Right lobe of liver (tissue), 4 donors: ENCODE results near the gene NFIA.

Source experiments
- POLR2A ChIP-seq: fragments of 450-650 bp; IDR thresholded peaks from one replicate; pipeline ENCODE4 v1.6.1; 2017; ENCODE audit warnings: antibody characterized with exemption, mild to moderate bottlenecking
- TF ChIP-seq, protein P1 (sequence below), 4 donors: fragments of 200-600 bp in 3 of 4; fragments of 450-650 bp in 1 of 4; IDR thresholded peaks; one replicate each; pipeline versions ENCODE4 v1.5.1 to v1.8.0; 2016 to 2022; ENCODE audit warnings: antibody characterized with exemption in 4 of 4, mild to moderate bottlenecking in 2 of 4
- donor health status: DM: no; HTN: no; CAD: no.
- donor health status: DM: no; HTN: no; CAD: no.
- donor health status: DM: no; HTN: yes; CAD: no.

DNA sequence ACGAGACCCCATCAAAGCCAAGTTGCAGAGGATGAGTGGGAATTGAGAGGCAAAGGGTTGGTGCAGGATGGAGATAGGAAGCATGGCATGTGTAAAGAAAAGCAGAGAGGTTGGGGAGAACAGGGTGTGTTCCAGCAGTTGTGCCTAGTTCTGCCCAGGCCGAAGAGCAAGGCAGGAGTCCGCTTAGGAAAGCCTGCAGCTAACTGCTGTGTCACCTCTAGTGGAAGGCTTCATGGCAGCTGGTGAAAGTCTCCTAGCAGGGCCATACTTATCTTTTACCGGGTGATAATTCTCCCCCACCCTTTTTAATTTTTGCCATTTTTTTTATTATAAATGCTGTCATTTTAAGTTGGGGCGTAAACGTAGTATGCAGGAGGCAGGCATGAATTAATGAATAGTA is 93.6 kb downstream of the NFIA start:
- TF ChIP-seq, protein P1, sequence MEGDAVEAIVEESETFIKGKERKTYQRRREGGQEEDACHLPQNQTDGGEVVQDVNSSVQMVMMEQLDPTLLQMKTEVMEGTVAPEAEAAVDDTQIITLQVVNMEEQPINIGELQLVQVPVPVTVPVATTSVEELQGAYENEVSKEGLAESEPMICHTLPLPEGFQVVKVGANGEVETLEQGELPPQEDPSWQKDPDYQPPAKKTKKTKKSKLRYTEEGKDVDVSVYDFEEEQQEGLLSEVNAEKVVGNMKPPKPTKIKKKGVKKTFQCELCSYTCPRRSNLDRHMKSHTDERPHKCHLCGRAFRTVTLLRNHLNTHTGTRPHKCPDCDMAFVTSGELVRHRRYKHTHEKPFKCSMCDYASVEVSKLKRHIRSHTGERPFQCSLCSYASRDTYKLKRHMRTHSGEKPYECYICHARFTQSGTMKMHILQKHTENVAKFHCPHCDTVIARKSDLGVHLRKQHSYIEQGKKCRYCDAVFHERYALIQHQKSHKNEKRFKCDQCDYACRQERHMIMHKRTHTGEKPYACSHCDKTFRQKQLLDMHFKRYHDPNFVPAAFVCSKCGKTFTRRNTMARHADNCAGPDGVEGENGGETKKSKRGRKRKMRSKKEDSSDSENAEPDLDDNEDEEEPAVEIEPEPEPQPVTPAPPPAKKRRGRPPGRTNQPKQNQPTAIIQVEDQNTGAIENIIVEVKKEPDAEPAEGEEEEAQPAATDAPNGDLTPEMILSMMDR (IDR thresholded peaks at IDR 0.05): no peak
- TF ChIP-seq POLR2A: no peak
